GM12873 (cell line): ENCODE measurements around the gene IGSF21.

Experiments used
- CTCF ChIP-seq: IDR thresholded peaks from 2 replicates; pipeline ENCODE4 v1.5.1; 2012; ENCODE audit warnings: low read depth, mild to moderate bottlenecking, moderate library complexity, low read length, control low read depth; ENCODE audit not compliant: insufficient read depth; ENCODE audit errors: missing control alignments

Gene IGSF21

GRCh38 chr1:18099026-18099425 lies 8.6 kb upstream of the IGSF21 start:
- TF ChIP-seq CTCF, result no peak

- TF ChIP-seq CTCF, result no peak
Measured at GRCh38 chr1:18100060-18100459, 7.5 kb upstream of the IGSF21 start.

GRCh38 chr1:18100491-18101063 lies 7.0 kb upstream of the IGSF21 start:
- peak; percentile 84 for TF ChIP-seq CTCF

- TF ChIP-seq CTCF, result no peak
Measured at GRCh38 chr1:18101508-18101907, 6.1 kb upstream of the IGSF21 start.

- no peak for TF ChIP-seq CTCF
Measured at GRCh38 chr1:18103788-18104421, 3.7 kb upstream of the IGSF21 start.

- no peak for TF ChIP-seq CTCF
Measured at GRCh38 chr1:18104546-18105100, 3.0 kb upstream of the IGSF21 start.

GRCh38 chr1:18105196-18105595 lies 2.4 kb upstream of the IGSF21 start:
- TF ChIP-seq CTCF, result no peak
